OCI-LY7 (cell line): ENCODE data around the gene PARD3.

Experiments
- CTCF ChIP-seq: fragments of 200-600 bp; sonication (generic); conservative IDR thresholded peaks from 2 replicates; pipeline ENCODE4 v1.5.1; 2014; ENCODE audit warnings: mild to moderate bottlenecking, antibody characterized with exemption, low read length, moderate library complexity, mixed read lengths
- EZH2phosphoT487 ChIP-seq: fragments of 200-600 bp; sonication (generic); IDR thresholded peaks from 2 replicates; pipeline ENCODE4 v1.6.1; 2018; ENCODE audit warnings: low read depth, borderline replicate concordance, mild to moderate bottlenecking, mixed run types, antibody characterized with exemption, low read length, moderate library complexity, mixed read lengths

GRCh38 chr10:34184939-34185386 is 630.1 kb downstream of the PARD3 start:
- no peak for TF ChIP-seq CTCF
- no peak for TF ChIP-seq EZH2phosphoT487
